ENCODE data around the gene PHF19. TPM values are rescaled to one million over a fixed set of nuclear protein-coding genes. Genes with fewer than 3 reads are reported as not detected.

Gene PHF19
- total RNA-seq, 2 donors from 2014 or later = 19.9 to 37.6 TPM

- H3K9me3 ChIP-seq = no peaks in the 10 kb centered on the region
- no peak overlapping the region for H3K4me3 ChIP-seq
- TF ChIP-seq POLR2AphosphoS5 (IDR thresholded peaks at IDR 0.05) (no peak), POLR2A (IDR thresholded peaks at IDR 0.05) (no peak)
- TF ChIP-seq, protein P1, sequence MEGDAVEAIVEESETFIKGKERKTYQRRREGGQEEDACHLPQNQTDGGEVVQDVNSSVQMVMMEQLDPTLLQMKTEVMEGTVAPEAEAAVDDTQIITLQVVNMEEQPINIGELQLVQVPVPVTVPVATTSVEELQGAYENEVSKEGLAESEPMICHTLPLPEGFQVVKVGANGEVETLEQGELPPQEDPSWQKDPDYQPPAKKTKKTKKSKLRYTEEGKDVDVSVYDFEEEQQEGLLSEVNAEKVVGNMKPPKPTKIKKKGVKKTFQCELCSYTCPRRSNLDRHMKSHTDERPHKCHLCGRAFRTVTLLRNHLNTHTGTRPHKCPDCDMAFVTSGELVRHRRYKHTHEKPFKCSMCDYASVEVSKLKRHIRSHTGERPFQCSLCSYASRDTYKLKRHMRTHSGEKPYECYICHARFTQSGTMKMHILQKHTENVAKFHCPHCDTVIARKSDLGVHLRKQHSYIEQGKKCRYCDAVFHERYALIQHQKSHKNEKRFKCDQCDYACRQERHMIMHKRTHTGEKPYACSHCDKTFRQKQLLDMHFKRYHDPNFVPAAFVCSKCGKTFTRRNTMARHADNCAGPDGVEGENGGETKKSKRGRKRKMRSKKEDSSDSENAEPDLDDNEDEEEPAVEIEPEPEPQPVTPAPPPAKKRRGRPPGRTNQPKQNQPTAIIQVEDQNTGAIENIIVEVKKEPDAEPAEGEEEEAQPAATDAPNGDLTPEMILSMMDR (IDR thresholded peaks at IDR 0.05) = no peak
- intact Hi-C loops (cut with DNase I) = loop anchor here (10.0 kb wide), 1 partner anchor 52 kb away; the partner anchor contains the start of gene FBXW2
- H3K27me3 ChIP-seq (replicated peaks; ENCODE audit: insufficient read depth) = no peaks in the 10 kb centered on the region
- H3K36me3 ChIP-seq = no peaks in the 10 kb centered on the region
- DNase-seq (ENCODE audit: low spot score) = no peak
- no peak overlapping the region for H3K27ac ChIP-seq
- H3K4me1 ChIP-seq (replicated peaks) = no peaks in the 10 kb centered on the region
- 90% methylated on average over 1 of the region's 1 CpG for WGBS
Measured at GRCh38 chr9:120846906-120847305, 30.1 kb downstream of the PHF19 start.

DNA sequence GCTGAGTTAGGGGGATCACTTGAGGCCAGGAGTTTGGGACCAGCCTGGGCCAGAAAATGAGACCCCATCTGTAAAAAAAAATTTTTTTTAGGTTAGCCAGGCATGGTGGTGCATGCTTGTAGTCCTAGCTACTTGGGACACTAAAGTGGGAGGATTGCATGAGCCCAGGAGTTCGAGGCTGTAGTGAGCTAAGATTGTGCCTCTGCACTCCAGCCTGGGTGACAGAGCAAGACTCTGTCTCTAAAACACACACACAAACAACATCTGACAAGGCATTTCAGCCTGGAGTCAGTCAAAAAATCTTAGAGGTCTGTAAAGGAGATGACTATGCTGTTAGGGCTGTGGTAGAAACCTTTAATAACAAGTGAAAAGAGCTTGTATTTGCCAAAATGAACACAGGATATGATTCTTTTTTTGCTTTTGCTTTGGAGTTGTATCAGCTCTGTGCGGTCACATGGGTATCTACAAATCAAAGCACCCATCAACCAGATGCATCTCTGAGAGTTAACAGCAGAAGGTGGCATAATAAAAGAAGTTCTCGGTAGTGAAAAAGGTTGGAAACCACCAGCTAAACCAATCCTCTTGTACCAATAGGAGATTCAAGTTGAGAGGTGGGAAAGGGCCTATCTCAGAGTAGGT is 30.6 kb downstream of the PHF19 start:
- Histone ChIP-seq H3K27me3 (replicated peaks; ENCODE audit: insufficient read depth) (no peaks in the 10 kb centered on the region), H3K4me1 (replicated peaks) (no peaks in the 10 kb centered on the region), H3K27ac (no peak overlapping the region), H3K9me3 (no peaks in the 10 kb centered on the region), H3K4me3 (no peak overlapping the region), H3K36me3 (no peaks in the 10 kb centered on the region)
- TF ChIP-seq POLR2AphosphoS5 (IDR thresholded peaks at IDR 0.05) (no peak), POLR2A (IDR thresholded peaks at IDR 0.05) (no peak)
- TF ChIP-seq, protein P1 (IDR thresholded peaks at IDR 0.05) = no peak
- WGBS = 83% methylated on average over 3 of the region's 3 CpGs
- intact Hi-C loops (cut with DNase I) = loop anchor here (10.0 kb wide), 1 partner anchor 52 kb away; the partner anchor contains the start of gene FBXW2
- DNase-seq (ENCODE audit: low spot score) = no peak

DNA sequence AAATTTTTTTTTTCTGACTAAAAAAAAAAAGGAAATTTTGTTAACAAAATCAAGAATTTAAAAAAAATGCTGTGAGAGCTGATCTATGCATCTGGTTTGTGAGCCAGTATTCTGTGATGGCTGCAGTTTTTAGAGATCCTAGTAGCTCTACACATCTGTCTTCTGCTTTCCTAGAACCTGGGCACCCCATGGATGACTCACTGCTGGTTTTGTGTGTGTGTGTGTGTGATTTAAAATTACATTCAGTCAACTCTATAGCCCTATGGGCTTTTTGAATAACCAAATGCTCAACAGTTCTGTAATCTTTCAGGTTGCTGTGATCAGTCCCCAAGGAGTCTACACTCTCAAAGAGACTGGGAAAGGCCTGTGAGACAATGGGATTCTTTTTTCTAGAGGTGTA is 31.7 kb downstream of the PHF19 start:
- TF ChIP-seq, protein P1 (IDR thresholded peaks at IDR 0.05) = no peak
- TF ChIP-seq POLR2AphosphoS5 (IDR thresholded peaks at IDR 0.05) = no peak
- TF ChIP-seq POLR2A (IDR thresholded peaks at IDR 0.05) = no peak
- Histone ChIP-seq H3K4me1 (replicated peaks) (no peaks in the 10 kb centered on the region), H3K36me3 (no peaks in the 10 kb centered on the region), H3K4me3 (no peak overlapping the region), H3K9me3 (no peaks in the 10 kb centered on the region), H3K27me3 (replicated peaks; ENCODE audit: insufficient read depth) (no peaks in the 10 kb centered on the region), H3K27ac (no peak overlapping the region)
- intact Hi-C loops (cut with DNase I) = loop anchor here (10.0 kb wide), 1 partner anchor 50 kb away; the partner anchor contains the start of gene FBXW2
- no peak for DNase-seq (ENCODE audit: low spot score)

DNA sequence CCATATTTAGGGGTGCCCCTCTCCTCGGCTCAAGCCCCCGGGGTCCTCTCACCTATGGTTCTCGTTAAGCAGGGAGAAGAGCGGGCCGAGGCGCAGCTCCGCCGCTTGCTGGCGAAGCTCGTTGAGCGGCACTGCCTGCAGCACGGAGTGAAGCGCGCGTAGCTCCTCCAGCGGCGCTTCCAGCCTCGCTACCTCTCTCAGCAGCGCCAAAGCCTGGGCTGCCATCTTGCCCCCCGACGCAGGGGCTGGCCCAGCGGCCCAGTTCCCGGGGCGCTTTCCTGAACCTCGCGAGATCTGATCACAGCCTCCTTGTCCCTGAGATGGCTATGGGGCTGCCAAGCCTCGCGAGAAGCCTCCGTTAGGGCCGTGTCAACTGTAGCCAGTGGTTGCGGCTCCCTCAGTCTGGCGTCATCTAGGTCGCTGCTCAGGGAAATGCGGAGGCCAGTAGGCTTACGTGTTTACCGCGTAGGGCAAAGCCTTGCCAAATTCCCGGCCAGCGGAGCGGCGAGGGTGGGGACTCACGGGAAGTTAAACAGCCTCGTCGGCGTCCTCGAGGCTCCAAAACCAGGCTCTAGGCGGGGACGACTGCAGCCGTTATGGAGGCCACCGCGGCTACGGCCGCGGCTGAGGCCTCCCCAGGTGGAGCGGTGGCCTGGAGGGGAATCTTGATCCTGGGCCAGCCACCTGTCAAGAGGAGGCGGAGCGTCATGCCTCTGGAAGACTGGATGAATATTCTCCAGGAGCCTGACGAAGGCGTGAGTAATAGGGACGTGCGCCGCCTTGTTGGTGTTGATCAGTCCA is 34.1 kb downstream of the PHF19 start, which contains the start of gene PSMD5:
TSS of gene PSMD5 (minus strand) at position 238 of the 801 bp plus-strand sequence. CDS start at position 225, 13 bp downstream.
- H3K36me3 ChIP-seq = no peaks in the 10 kb centered on the region
- no peaks in the 10 kb centered on the region for H3K4me1 ChIP-seq (replicated peaks)
- WGBS = 10% methylated on average over 62 of the region's 62 CpGs
- DNase-seq (ENCODE audit: low spot score) = peak; percentile 97
- intact Hi-C loops (cut with DNase I) = loop anchor here (10.0 kb wide), 1 partner anchor 48 kb away; the partner anchor contains the start of gene FBXW2
- peak within 1 kb of the TSS; percentile 93 to 95 for H3K27ac ChIP-seq
- peak within 1 kb of the TSS; percentile 65 to 66 for H3K4me3 ChIP-seq
- H3K27me3 ChIP-seq (replicated peaks; ENCODE audit: insufficient read depth) = no peaks in the 10 kb centered on the region
- H3K9me3 ChIP-seq = no peaks in the 10 kb centered on the region
- TF ChIP-seq, protein P1 (IDR thresholded peaks at IDR 0.05) = peak in 2 of 4 experiments; percentile 13 to 32
- TF ChIP-seq POLR2AphosphoS5 (IDR thresholded peaks at IDR 0.05) (peak; percentile 92), POLR2A (IDR thresholded peaks at IDR 0.05) (peak; percentile 83)
